ENCODE results near the gene COG7.
"Not testable (repeated sequence)": the region's sequence is repeated elsewhere in the genome, so short reads cannot be mapped to it uniquely, and the experiment has no call there.

DNA sequence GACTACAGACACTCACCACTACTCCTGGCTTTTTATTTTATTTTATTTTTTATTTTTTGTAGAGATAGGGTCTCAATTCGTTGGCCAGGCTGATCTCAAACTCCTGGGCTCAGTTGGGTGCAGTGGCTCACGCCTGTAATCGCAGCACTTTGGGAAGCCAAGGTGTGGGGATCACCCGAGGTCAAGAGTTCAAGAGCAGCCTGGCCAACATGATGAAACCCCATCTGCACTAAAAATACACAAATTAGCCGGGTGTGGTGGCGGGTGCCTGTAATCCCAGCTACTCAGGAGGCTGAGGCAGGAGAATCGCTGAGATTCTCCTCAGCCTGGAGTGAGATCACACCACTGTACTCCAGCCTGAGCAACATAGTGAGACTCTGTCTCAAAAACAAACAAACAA lies 86.6 kb downstream of the COG7 start:
- TF ChIP-seq, protein P1, sequence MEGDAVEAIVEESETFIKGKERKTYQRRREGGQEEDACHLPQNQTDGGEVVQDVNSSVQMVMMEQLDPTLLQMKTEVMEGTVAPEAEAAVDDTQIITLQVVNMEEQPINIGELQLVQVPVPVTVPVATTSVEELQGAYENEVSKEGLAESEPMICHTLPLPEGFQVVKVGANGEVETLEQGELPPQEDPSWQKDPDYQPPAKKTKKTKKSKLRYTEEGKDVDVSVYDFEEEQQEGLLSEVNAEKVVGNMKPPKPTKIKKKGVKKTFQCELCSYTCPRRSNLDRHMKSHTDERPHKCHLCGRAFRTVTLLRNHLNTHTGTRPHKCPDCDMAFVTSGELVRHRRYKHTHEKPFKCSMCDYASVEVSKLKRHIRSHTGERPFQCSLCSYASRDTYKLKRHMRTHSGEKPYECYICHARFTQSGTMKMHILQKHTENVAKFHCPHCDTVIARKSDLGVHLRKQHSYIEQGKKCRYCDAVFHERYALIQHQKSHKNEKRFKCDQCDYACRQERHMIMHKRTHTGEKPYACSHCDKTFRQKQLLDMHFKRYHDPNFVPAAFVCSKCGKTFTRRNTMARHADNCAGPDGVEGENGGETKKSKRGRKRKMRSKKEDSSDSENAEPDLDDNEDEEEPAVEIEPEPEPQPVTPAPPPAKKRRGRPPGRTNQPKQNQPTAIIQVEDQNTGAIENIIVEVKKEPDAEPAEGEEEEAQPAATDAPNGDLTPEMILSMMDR (IDR thresholded peaks at IDR 0.05), result not testable (repeated sequence)
- TF ChIP-seq POLR2A (IDR thresholded peaks at IDR 0.05), result not testable (repeated sequence)

Measured in testis (tissue), 2 donors.